Gastroesophageal sphincter (tissue), 3 donors: Measurements from ENCODE around the gene DCDC2.

Experiments
- EP300 ChIP-seq: sonication (generic); formaldehyde crosslinking; IDR thresholded peaks from one replicate; pipeline ENCODE4 v1.6.1; 2017; ENCODE audit warnings: antibody characterized with exemption, mild to moderate bottlenecking
- POLR2AphosphoS5 ChIP-seq: sonication (generic); formaldehyde crosslinking; IDR thresholded peaks from one replicate; pipeline ENCODE4 v1.6.1; 2017; ENCODE audit warnings: antibody characterized with exemption
- TF ChIP-seq, protein P1 (sequence below), 4 experiments: fragments of 200-600 bp in 2 of 4; fragments of 450-650 bp in 2 of 4; sonication (generic) in 1 of 4; IDR thresholded peaks; one replicate each; pipeline ENCODE4 v1.5.1; 2017 to 2019; ENCODE audit warnings: antibody characterized with exemption in 4 of 4, mild to moderate bottlenecking in 2 of 4, moderate library complexity in 2 of 4

DNA sequence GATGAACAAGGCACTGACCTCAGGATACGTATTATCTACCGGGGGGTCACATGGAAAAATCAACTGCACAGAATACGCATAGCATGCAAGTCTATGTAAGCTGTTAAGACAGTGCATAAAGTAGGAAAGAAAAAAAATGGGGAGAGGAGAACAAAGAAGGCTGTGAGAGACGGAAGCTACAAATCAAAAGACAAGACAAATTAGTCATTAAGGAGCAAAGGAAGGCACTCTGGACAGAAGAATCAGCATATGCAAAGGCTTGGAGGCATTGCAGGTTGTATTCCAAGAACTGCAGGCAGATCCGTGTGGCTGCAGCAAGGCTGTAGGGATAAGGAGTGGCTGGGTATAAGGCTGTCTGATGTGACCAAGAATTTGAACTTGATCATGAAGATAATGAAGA is 142.9 kb downstream of the DCDC2 start:
- no peak for TF ChIP-seq EP300
- TF ChIP-seq, protein P1, sequence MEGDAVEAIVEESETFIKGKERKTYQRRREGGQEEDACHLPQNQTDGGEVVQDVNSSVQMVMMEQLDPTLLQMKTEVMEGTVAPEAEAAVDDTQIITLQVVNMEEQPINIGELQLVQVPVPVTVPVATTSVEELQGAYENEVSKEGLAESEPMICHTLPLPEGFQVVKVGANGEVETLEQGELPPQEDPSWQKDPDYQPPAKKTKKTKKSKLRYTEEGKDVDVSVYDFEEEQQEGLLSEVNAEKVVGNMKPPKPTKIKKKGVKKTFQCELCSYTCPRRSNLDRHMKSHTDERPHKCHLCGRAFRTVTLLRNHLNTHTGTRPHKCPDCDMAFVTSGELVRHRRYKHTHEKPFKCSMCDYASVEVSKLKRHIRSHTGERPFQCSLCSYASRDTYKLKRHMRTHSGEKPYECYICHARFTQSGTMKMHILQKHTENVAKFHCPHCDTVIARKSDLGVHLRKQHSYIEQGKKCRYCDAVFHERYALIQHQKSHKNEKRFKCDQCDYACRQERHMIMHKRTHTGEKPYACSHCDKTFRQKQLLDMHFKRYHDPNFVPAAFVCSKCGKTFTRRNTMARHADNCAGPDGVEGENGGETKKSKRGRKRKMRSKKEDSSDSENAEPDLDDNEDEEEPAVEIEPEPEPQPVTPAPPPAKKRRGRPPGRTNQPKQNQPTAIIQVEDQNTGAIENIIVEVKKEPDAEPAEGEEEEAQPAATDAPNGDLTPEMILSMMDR (IDR thresholded peaks at IDR 0.05): no peak
- no peak for TF ChIP-seq POLR2AphosphoS5
